K562 (cell line): ENCODE data around the gene NUDCD3. TPM values are rescaled to one million over a fixed set of nuclear protein-coding genes. Genes with fewer than 3 reads are reported as not detected.

ENCODE experiments used
- CCNT2 ChIP-seq: IDR thresholded peaks from 2 replicates; pipeline ENCODE4 v1.6.1; 2011; ENCODE audit warnings: borderline replicate concordance, low read depth, mild to moderate bottlenecking, moderate library complexity, mixed read lengths, low read length; ENCODE audit not compliant: insufficient read length; ENCODE audit errors: extremely low read depth
- ZBTB40 ChIP-seq, 2 experiments: fragments of 450-650 bp in 1 of 2; sonication (generic) in 1 of 2; formaldehyde crosslinking in 1 of 2; IDR thresholded peaks; 2 replicates each; pipeline versions ENCODE4 v1.7.1 to v1.9.0; 2016 to 2022; ENCODE audit warnings: inconsistent platforms in 1 of 2, mild to moderate bottlenecking in 1 of 2, missing genetic modification reagents in 1 of 2
- polyA plus RNA-seq, 8 experiments: library from polyadenylated mRNA; depleted of rRNA in 4 of 8; stranded (reverse) in 5 of 8; unstranded in 3 of 8; fragments of >200 nt; fragmentation: Nextera tagmentation in 2 of 8; fragmentation: Illumina TruSeq in 1 of 8; extraction: Ambion mirVana in 2 of 8; extraction: Trizol in 1 of 8; gene quantifications; 2 replicates each; pipeline versions ENCODE4 v1.2.1 to v1.2.3, GENCODE V29; 2011 to 2014; ENCODE audit warnings: inconsistent platforms in 1 of 8, missing spikeins in 1 of 8
- total RNA-seq, 7 experiments: library from RNA; depleted of rRNA in 6 of 7; stranded (reverse); fragments of >200 nt in 6 of 7; fragmentation: Illumina TruSeq in 2 of 7; extraction: Trizol in 2 of 7; gene quantifications; 2 replicates each; pipeline versions ENCODE4 v1.2.1 to v1.2.3, GENCODE V29; 2011 to 2021; ENCODE audit warnings: low replicate concordance in 1 of 7

NUDCD3 gene
- total and polyA plus RNA-seq, 9 of the 15 experiments (the other 6 are each of a cell fraction or from before 2014, with no cell fraction given): 24.8 to 64.2 (median 42.6) TPM

GRCh38 chr7:44386139-44386913 is 104.1 kb downstream of the NUDCD3 start (continued):
- TF ChIP-seq ZBTB40 (IDR thresholded peaks at IDR 0.05) (no peak), ZBTB40 (CRISPR knock-in tag; IDR thresholded peaks at IDR 0.05) (no peak), CCNT2 (no peak)
- TF ChIP-seq, all 486 proteins: peak for 0
